ENCODE results near the gene SHC4. TPM values are rescaled to one million over a fixed set of nuclear protein-coding genes. Genes with fewer than 3 reads are reported as not detected.

SHC4 gene
- total RNA-seq, 1 donor from 2014 or later, result 2.2 TPM

GRCh38 chr15:48868536-48868935 lies 95.2 kb downstream of the SHC4 start:
- H2AFZ ChIP-seq (replicated peaks), result no peak overlapping the region
- H3K4me2 ChIP-seq, result no peak overlapping the region
- TF ChIP-seq EZH2 (IDR thresholded peaks at IDR 0.05) (no peak), EZH2phosphoT487 (IDR thresholded peaks at IDR 0.05) (no peak), CTCF (IDR thresholded peaks at IDR 0.05) (no peak)
- Mint-ChIP-seq H3K4me3 (no peak overlapping the region), H3K9me3 (no peaks in the 10 kb centered on the region), H3K27ac (no peak overlapping the region), H3K36me3 (no peaks in the 10 kb centered on the region), H3K4me1 (peaks cover 18% of the 10 kb centered on the region), H3K27me3 (ENCODE audit: insufficient read depth, low read depth) (peaks cover 3% of the 10 kb centered on the region)
- H3K79me2 ChIP-seq (ENCODE audit: low read depth), result no peaks in the 10 kb centered on the region
- peaks cover 8% of the 10 kb centered on the region for H3K27me3 ChIP-seq
- DNase-seq (ENCODE audit: low spot score), result no peak
- no peak overlapping the region for H3K9ac ChIP-seq
- H3K27ac ChIP-seq, result no peak overlapping the region
- no peaks in the 10 kb centered on the region for H4K20me1 ChIP-seq (ENCODE audit: low read depth)
- no peak overlapping the region for H3K4me3 ChIP-seq
- H3K9me3 ChIP-seq (ENCODE audit: low read depth), result no peaks in the 10 kb centered on the region
- H3K4me1 ChIP-seq, result peaks cover 23% of the 10 kb centered on the region
- H3F3A ChIP-seq (ENCODE audit: low read depth), result no peaks in the 10 kb centered on the region
- H3K36me3 ChIP-seq, result no peaks in the 10 kb centered on the region

GRCh38 chr15:48868023-48868422 lies 95.7 kb downstream of the SHC4 start:
- H3K27me3 Mint-ChIP-seq (ENCODE audit: insufficient read depth, low read depth), result no peaks in the 10 kb centered on the region
- DNase-seq (ENCODE audit: low spot score), result no peak
- H3K9ac ChIP-seq, result no peak overlapping the region
- no peaks in the 10 kb centered on the region for H3F3A ChIP-seq (ENCODE audit: low read depth)
- H3K4me1 Mint-ChIP-seq, result peaks cover 18% of the 10 kb centered on the region
- no peak overlapping the region for H2AFZ ChIP-seq (replicated peaks)
- no peak overlapping the region for H3K4me3 ChIP-seq
- no peak overlapping the region for H3K4me3 Mint-ChIP-seq
- no peaks in the 10 kb centered on the region for H3K36me3 ChIP-seq
- peaks cover 24% of the 10 kb centered on the region for H3K4me1 ChIP-seq
- H3K9me3 ChIP-seq (ENCODE audit: low read depth), result no peaks in the 10 kb centered on the region
- no peaks in the 10 kb centered on the region for H4K20me1 ChIP-seq (ENCODE audit: low read depth)
- TF ChIP-seq CTCF (IDR thresholded peaks at IDR 0.05), result no peak
- TF ChIP-seq EZH2phosphoT487 (IDR thresholded peaks at IDR 0.05), result no peak
- TF ChIP-seq EZH2 (IDR thresholded peaks at IDR 0.05), result no peak
- H3K79me2 ChIP-seq (ENCODE audit: low read depth), result no peaks in the 10 kb centered on the region
- no peak overlapping the region for H3K27ac Mint-ChIP-seq
- H3K9me3 Mint-ChIP-seq, result no peaks in the 10 kb centered on the region
- no peaks in the 10 kb centered on the region for H3K36me3 Mint-ChIP-seq
- peaks cover 8% of the 10 kb centered on the region for H3K27me3 ChIP-seq
- H3K4me2 ChIP-seq, result no peak overlapping the region
- H3K27ac ChIP-seq, result no peak overlapping the region

GRCh38 chr15:48866141-48866563 lies 97.6 kb downstream of the SHC4 start:
- DNase-seq (ENCODE audit: low spot score), result no peak
- H3K4me1 Mint-ChIP-seq, result peaks cover 18% of the 10 kb centered on the region
- H3K27ac Mint-ChIP-seq, result peak overlapping the region; percentile 29
- Histone ChIP-seq H3F3A (ENCODE audit: low read depth) (peaks cover 5% of the 10 kb centered on the region), H2AFZ (replicated peaks) (peak overlapping the region; percentile 64), H3K27ac (no peak overlapping the region), H3K4me1 (peaks cover 34% of the 10 kb centered on the region), H3K79me2 (ENCODE audit: low read depth) (no peaks in the 10 kb centered on the region), H3K27me3 (peaks cover 4% of the 10 kb centered on the region), H3K9ac (no peak overlapping the region), H4K20me1 (ENCODE audit: low read depth) (no peaks in the 10 kb centered on the region), H3K4me2 (peak overlapping the region; percentile 53), H3K9me3 (ENCODE audit: low read depth) (no peaks in the 10 kb centered on the region), H3K4me3 (no peak overlapping the region), H3K36me3 (no peaks in the 10 kb centered on the region)
- no peaks in the 10 kb centered on the region for H3K27me3 Mint-ChIP-seq (ENCODE audit: insufficient read depth, low read depth)
- no peak overlapping the region for H3K4me3 Mint-ChIP-seq
- H3K9me3 Mint-ChIP-seq, result no peaks in the 10 kb centered on the region
- TF ChIP-seq EZH2phosphoT487 (IDR thresholded peaks at IDR 0.05) (no peak), CTCF (IDR thresholded peaks at IDR 0.05) (no peak), EZH2 (IDR thresholded peaks at IDR 0.05) (no peak)
- H3K36me3 Mint-ChIP-seq, result no peaks in the 10 kb centered on the region
